Esophagus squamous epithelium (tissue), 4 donors: ENCODE results near the gene NKD1.

Source experiments
- POLR2A ChIP-seq, 4 donors: fragments of 450-650 bp; IDR thresholded peaks; one replicate each; pipeline ENCODE4 v1.6.1; 2017; ENCODE audit warnings: antibody characterized with exemption in 4 of 4, mild to moderate bottlenecking in 4 of 4, moderate library complexity in 3 of 4
- TF ChIP-seq, protein P1 (sequence below), 6 experiments: fragments of 450-650 bp in 4 of 6; fragments of 200-600 bp in 2 of 6; sonication (generic) in 2 of 6; IDR thresholded peaks; one replicate each; pipeline ENCODE4 v1.5.1; 2016 to 2019; ENCODE audit warnings: antibody characterized with exemption in 6 of 6, mild to moderate bottlenecking in 4 of 6, moderate library complexity in 4 of 6

DNA sequence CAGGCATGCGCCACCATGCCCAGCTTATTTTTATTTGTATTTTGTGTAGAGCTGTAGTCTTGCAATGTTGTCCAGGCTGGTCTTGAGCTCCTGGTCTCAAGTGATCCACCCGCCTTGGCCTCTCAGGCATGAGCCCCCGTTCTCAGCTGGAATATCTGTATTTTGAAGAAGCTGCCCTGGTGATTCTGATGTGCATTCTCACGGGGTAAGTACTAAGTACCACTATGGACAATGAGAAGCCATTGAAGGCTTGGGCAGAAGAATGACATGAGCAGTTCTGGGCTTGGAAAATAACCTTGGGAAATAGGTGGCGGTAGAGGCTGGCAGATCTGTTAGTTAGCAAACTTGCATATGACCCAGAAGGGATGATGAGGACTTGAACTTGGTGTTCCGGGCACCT lies 15.6 kb upstream of the NKD1 start:
- TF ChIP-seq POLR2A (IDR thresholded peaks at IDR 0.05): no peak
- TF ChIP-seq, protein P1, sequence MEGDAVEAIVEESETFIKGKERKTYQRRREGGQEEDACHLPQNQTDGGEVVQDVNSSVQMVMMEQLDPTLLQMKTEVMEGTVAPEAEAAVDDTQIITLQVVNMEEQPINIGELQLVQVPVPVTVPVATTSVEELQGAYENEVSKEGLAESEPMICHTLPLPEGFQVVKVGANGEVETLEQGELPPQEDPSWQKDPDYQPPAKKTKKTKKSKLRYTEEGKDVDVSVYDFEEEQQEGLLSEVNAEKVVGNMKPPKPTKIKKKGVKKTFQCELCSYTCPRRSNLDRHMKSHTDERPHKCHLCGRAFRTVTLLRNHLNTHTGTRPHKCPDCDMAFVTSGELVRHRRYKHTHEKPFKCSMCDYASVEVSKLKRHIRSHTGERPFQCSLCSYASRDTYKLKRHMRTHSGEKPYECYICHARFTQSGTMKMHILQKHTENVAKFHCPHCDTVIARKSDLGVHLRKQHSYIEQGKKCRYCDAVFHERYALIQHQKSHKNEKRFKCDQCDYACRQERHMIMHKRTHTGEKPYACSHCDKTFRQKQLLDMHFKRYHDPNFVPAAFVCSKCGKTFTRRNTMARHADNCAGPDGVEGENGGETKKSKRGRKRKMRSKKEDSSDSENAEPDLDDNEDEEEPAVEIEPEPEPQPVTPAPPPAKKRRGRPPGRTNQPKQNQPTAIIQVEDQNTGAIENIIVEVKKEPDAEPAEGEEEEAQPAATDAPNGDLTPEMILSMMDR (IDR thresholded peaks at IDR 0.05): no peak
